Large intestine (tissue), 3 donors: ENCODE data around the gene C1orf167. TPM values are rescaled to one million over a fixed set of nuclear protein-coding genes. Genes with fewer than 3 reads are reported as not detected.

Experiments used
- DNase-seq, 2 donors: peaks; one replicate each; pipeline versions ENCODE4 v3.0.0 to v3.0.0-alpha.2; 2013
- H3K27ac ChIP-seq: one replicate; pipeline ENCODE4 v1.5.1; 2013; ENCODE audit warnings: low read length
- H3K27me3 ChIP-seq: 2 replicates; pipeline ENCODE4 v1.6.1; 2013; ENCODE audit warnings: low read length; ENCODE audit not compliant: control insufficient read depth, insufficient read depth
- H3K36me3 ChIP-seq: 2 replicates; pipeline ENCODE4 v1.6.1; 2013; ENCODE audit warnings: low read length; ENCODE audit not compliant: control insufficient read depth, insufficient read depth
- H3K4me1 ChIP-seq: one replicate; pipeline ENCODE4 v1.6.1; 2013; ENCODE audit warnings: low read length; ENCODE audit not compliant: control insufficient read depth, insufficient read depth
- H3K4me3 ChIP-seq: one replicate; pipeline ENCODE4 v1.5.1; 2013; ENCODE audit warnings: low read length
- H3K9me3 ChIP-seq: one replicate; pipeline ENCODE4 v1.6.1; 2013; ENCODE audit warnings: mild to moderate bottlenecking, low read depth, low read length, moderate library complexity; ENCODE audit not compliant: control insufficient read depth
- WGBS: methylation state at CpG from one replicate; pipeline ENCODE4 v1.1.5; 2013; ENCODE audit warnings: low lambda C conversion rate; ENCODE audit not compliant: insufficient coverage; 5-methylcytosine and 5-hydroxymethylcytosine counted together
- polyA plus RNA-seq: library from polyadenylated mRNA; unstranded; fragments of 120-200 nt; gene quantifications from one replicate; pipeline ENCODE4 v1.2.1, GENCODE V29; 2013

The C1orf167 gene
- polyA plus RNA-seq, 1 donor = 0.15 TPM

DNA sequence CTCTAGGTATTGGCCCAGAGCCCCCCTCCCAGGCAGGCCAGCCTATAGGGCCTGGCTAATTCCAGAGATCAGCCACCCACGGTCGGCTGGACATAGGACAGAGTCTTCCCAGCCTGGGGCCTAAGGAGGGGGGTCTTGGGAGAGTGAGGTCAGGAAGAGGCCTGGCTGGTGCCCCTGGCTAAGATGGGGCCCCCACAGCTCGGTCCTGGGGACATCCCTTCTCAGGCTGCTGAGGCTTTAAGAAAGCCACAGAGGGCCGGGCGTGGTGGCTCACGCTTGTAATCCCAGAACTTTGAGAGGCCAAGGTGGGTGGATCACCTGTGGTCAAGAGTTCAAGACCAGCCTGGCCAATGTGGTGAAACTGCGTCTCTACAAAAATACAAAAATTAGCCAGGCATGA, 2.5 kb downstream of the C1orf167 start:
- no CpG with 5 or more reads among the region's 7 CpGs for WGBS
- DNase-seq = no peak
- Histone ChIP-seq H3K4me1 (no peaks in the 10 kb centered on the region), H3K27ac (no peak overlapping the region), H3K4me3 (no peak overlapping the region), H3K9me3 (peaks cover 3% of the 10 kb centered on the region), H3K27me3 (peaks cover 15% of the 10 kb centered on the region), H3K36me3 (no peaks in the 10 kb centered on the region)

DNA sequence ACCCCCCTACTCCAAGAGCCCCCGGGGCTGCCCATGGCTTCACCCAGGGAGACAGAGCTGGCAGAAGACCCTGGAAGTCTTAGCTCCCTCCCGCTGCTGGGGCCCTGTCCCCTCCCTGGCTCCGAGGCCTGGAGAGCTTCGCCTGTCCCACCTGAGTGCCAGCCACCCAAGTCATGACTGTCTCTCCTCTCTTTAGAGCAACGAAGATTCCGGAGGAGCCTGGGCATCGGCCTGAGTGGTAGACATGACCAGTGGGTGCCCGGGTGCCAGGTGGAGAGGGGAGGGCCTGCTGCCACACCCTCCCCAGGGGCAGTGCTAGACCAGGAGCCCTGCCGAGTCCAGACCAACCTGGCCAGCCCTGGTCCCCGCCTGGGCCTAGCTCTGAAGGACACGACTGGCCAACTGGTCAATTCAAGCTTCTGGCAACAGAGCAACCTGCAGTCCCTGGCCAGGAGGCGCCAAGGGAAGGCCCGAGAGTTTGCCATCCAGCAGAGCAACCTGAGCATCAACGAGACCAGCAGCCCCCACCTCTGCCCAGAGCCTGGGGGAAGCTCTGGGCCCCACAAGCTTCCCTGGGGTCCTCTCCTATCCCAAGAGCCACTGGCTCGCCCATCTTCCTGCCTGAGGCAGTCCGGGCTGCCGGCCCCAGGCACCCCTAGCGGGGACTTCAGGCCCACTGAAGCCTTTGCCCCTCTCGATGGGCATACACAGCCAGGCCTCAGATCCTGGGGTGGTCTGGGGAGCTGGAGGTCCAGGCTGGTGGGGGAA, 3.9 kb downstream of the C1orf167 start:
- DNase-seq = no peak
- Histone ChIP-seq H3K9me3 (peaks cover 3% of the 10 kb centered on the region), H3K27ac (no peak overlapping the region), H3K27me3 (peaks cover 13% of the 10 kb centered on the region), H3K4me3 (no peak overlapping the region), H3K4me1 (no peaks in the 10 kb centered on the region), H3K36me3 (no peaks in the 10 kb centered on the region)
- no CpG with 5 or more reads among the region's 19 CpGs for WGBS

DNA sequence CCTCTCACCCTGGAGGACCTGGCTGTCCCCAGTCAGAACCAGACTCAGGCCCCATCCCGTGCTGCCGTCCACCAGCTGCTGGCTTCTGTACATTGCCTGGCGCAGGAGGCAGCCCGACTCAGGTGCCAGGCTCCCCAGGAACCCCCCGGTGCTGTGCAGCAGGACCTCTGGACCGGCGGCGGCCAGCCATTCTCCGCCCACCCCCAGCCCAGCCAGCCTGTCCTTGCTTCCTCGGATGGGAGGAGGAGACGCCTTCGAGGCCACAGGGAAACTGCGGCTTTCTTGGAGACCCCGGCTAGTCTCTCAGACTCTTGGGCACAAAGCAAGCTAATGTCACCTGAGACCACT, 4.4 kb downstream of the C1orf167 start:
- no peaks in the 10 kb centered on the region for H3K4me1 ChIP-seq
- no peak overlapping the region for H3K4me3 ChIP-seq
- H3K36me3 ChIP-seq = no peaks in the 10 kb centered on the region
- WGBS = no CpG with 5 or more reads among the region's 14 CpGs
- no peak for DNase-seq
- no peak overlapping the region for H3K27ac ChIP-seq
- peaks cover 3% of the 10 kb centered on the region for H3K9me3 ChIP-seq
- H3K27me3 ChIP-seq = peaks cover 12% of the 10 kb centered on the region

DNA sequence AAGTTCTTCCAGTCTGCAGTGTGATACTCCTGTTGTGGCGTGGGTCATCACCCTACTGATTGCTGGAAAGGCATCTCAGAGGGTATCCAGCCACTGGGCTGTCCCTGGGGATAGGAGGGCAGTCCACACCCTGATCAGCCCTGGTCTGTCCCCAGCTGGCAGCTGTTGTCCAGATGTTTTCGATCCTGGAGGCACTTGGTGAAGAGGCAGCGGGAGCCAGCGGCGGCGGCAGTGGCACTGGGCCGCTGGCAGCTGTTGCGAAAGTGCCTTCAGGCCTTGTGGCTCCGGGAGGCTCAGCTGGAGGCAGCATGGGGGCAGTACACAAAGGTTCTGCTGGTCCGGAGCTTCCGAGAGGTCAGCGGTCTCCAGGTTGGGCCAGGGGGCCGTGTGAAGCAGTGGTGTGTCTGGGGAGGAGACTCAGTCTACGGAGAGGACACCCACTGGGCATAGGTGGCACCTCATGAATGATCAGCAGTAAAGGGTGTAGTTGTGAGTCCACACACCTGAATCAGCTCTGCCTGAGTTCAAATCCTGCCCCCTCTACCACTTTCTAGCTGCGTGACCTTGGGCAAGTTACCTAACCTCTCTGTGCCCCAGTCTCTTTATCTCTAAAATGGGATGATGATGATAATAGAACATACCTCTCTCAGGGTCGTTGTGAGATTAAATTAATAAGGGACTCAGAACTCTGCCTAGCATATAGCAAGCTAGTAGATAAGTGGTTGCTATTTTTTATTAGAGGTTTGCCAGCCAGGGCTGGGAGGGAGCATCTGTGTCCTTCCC, 6.1 kb downstream of the C1orf167 start:
- Histone ChIP-seq H3K36me3 (no peaks in the 10 kb centered on the region), H3K9me3 (no peaks in the 10 kb centered on the region), H3K27ac (no peak overlapping the region), H3K4me1 (no peaks in the 10 kb centered on the region), H3K4me3 (no peak overlapping the region), H3K27me3 (no peaks in the 10 kb centered on the region)
- no peak for DNase-seq
- WGBS = no CpG with 5 or more reads among the region's 16 CpGs

DNA sequence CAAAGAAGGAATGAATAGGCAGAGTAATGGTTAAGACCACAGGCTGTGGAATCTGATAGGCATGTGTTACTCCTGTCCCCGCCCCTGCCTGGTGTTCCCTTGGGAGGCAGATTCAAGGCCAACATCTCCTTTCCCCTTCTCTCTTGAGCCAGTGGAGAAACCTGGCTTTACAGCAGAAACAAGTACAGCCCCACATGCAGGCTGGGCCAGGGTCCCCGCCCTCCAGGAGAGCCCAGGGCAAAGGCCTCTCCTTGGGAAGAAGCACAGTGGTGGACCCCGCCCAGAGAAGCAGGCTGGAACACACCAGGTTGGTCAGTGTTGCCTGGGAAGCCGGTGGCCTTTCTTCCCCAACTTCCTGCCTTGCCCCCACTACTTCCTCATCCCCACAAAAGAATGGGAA, 6.8 kb downstream of the C1orf167 start:
- no CpG with 5 or more reads among the region's 4 CpGs for WGBS
- Histone ChIP-seq H3K27me3 (no peaks in the 10 kb centered on the region), H3K27ac (no peak overlapping the region), H3K9me3 (no peaks in the 10 kb centered on the region), H3K4me1 (no peaks in the 10 kb centered on the region), H3K36me3 (no peaks in the 10 kb centered on the region), H3K4me3 (no peak overlapping the region)
- peak in 1 of 2 donors; percentile 27 for DNase-seq

DNA sequence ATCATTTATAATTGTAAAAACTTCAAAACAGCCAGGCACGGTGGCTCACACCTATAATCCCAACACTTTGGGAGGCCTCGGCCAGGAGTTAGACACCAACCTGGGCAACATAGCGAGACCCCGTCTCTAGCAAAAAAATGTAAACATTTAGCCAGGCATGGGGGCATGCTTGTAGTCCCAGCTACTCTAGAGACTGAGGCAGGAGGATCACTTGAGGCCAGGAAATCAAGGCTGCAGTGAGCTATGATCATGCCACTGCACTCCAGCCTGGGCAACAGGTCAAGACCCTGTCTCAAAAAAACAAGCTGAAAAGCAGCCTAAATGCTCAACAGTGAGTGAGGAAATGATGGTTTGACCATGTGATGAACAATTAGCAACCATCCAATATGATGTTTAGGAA, 7.3 kb downstream of the C1orf167 start:
- no peak overlapping the region for H3K4me3 ChIP-seq
- no peak overlapping the region for H3K27ac ChIP-seq
- no CpG with 5 or more reads among the region's 4 CpGs for WGBS

DNA sequence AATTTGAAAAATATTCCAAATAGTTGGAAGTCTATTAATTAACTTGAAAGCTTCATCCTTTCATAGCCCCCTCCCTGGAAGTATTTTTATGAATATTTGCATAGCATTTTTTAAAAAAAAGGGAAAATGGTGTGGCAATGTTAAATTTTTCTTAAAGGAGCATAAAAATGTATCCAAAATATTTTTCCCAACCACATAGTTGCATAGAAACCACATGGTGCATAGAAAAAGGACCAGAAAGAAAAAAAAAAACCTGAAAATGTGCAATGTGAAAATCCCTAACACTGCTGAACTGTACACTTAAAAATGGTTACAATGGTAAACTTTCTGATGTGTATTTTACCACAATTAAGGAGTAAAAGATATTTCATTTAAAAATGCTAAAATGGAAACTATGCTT, 8.0 kb downstream of the C1orf167 start:
- DNase-seq = no peak
- H3K36me3 ChIP-seq = no peaks in the 10 kb centered on the region

More for the DNA sequence above, 7.3 kb downstream of the C1orf167 start:
- Histone ChIP-seq H3K9me3 (no peaks in the 10 kb centered on the region), H3K4me1 (no peaks in the 10 kb centered on the region), H3K36me3 (no peaks in the 10 kb centered on the region), H3K27me3 (no peaks in the 10 kb centered on the region)
- DNase-seq = no peak

DNA sequence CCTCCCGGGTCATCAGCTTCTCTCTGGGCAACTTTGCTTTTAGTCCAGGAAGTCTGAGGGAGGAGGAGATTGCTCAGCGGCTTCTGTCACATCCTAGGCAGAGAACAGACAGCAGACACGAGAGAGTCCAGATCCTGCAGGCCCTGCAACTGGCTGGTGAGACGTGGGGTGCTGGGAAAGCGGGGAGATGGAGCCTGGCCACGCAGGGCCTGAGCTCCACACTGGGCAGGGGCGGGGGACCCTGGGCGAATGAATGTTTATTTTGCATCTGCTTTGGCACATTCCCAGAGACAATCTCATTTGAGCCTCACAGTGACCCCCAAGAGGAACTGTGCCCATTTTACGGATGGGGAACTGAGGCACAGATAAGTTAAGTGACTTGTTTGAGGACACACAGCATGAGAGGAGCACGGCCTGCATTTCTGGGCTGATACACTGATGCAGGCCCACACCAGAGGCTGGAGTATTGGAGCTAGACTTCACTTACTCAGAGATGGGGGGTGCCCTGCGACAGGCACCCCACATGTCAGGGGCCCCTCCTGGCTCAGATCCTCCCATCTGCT, 9.6 kb downstream of the C1orf167 start:
- DNase-seq = no peak
- Histone ChIP-seq H3K27ac (no peak overlapping the region), H3K4me1 (no peaks in the 10 kb centered on the region), H3K4me3 (no peak overlapping the region), H3K9me3 (no peaks in the 10 kb centered on the region), H3K36me3 (no peaks in the 10 kb centered on the region), H3K27me3 (no peaks in the 10 kb centered on the region)
- WGBS = no CpG with 5 or more reads among the region's 11 CpGs

More for the DNA sequence above, 8.0 kb downstream of the C1orf167 start:
- H3K4me3 ChIP-seq = no peak overlapping the region
- no peaks in the 10 kb centered on the region for H3K9me3 ChIP-seq
- no peaks in the 10 kb centered on the region for H3K4me1 ChIP-seq
- H3K27me3 ChIP-seq = no peaks in the 10 kb centered on the region
- no peak overlapping the region for H3K27ac ChIP-seq

DNA sequence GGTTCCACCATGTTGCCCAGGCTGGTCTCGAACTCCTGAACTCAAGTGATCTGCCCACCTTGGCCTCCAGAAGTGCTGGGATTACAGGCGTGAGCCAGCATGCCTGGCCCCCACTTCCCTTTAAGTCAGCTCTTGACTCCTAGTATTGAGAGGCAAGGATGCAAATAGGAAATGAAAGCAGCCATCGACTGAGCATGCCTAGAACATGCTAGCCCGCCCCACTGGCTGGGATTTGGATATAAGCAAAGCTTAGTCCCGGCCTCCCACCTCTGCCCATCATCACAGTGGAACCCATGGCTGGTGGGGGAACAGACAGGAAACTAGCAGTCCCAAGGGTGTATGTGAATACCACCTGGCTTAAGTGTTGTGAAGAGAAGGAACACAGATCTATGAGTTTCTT, 10.5 kb downstream of the C1orf167 start:
- H3K27ac ChIP-seq = no peak overlapping the region
- no CpG with 5 or more reads among the region's 5 CpGs for WGBS
- H3K27me3 ChIP-seq = no peaks in the 10 kb centered on the region
- H3K36me3 ChIP-seq = no peaks in the 10 kb centered on the region
- no peaks in the 10 kb centered on the region for H3K9me3 ChIP-seq
- no peak for DNase-seq
- no peak overlapping the region for H3K4me3 ChIP-seq
- H3K4me1 ChIP-seq = no peaks in the 10 kb centered on the region

DNA sequence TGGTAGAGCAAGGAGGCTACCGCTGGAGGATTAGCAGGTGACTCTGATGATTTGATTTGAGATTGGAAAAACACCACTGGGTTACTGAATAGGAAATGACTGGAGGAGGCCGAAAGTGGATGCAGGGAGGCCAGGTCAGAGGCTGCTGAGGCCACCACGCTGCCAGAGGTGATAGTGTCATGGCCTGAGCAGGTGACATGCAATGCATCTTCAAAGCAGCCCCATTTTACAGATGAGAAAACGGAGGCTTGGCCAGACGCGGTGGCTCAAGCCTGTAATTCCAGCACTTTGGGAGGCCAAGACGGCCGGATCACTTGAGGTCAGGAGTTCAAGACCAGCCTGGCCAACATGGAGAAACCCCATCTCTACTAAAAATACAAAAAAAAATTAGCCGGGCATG, 12.8 kb downstream of the C1orf167 start:
- no peak overlapping the region for H3K4me3 ChIP-seq
- peaks cover 3% of the 10 kb centered on the region for H3K4me1 ChIP-seq
- no peaks in the 10 kb centered on the region for H3K36me3 ChIP-seq
- peaks cover 2% of the 10 kb centered on the region for H3K9me3 ChIP-seq
- WGBS = no CpG with 5 or more reads among the region's 9 CpGs
- H3K27me3 ChIP-seq = no peaks in the 10 kb centered on the region
- no peak for DNase-seq
- no peak overlapping the region for H3K27ac ChIP-seq
